Measurements from ENCODE around the gene PRR23B. TPM values are rescaled to one million over a fixed set of nuclear protein-coding genes. Genes with fewer than 3 reads are reported as not detected.

Gene PRR23B
- total RNA-seq, 4 donors from 2014 or later, result not detected

DNA sequence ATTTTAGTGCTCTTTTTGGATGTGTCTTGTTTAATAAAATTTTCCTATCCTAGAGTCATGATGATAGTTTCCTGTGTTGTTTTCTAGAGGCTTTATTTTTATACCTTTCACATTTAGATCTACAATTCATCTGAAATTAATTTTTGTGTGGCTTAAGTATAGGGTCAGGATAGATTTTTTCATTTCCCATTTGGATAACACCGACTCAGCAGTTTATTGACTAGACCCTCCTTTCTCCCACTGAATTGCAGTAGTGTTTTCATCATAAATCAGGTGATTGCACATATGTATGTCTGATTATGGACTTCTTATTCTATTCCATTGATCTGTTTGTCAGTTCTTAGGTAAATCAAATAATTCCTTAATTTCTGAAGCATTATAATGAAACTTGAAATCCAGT is 25.0 kb downstream of the PRR23B start:
- intact Hi-C loops (cut with DNase I), result no loop called here
- Histone ChIP-seq H3K4me3 (no peak overlapping the region), H3K27ac (no peak overlapping the region), H3K4me1 (no peaks in the 10 kb centered on the region), H3K36me3 (no peaks in the 10 kb centered on the region), H3K27me3 (peaks cover 0 to 6% (median 0%) of the 10 kb centered on the region in 4 donors), H3K9me3 (no peaks in the 10 kb centered on the region)
- TF ChIP-seq, protein P1, sequence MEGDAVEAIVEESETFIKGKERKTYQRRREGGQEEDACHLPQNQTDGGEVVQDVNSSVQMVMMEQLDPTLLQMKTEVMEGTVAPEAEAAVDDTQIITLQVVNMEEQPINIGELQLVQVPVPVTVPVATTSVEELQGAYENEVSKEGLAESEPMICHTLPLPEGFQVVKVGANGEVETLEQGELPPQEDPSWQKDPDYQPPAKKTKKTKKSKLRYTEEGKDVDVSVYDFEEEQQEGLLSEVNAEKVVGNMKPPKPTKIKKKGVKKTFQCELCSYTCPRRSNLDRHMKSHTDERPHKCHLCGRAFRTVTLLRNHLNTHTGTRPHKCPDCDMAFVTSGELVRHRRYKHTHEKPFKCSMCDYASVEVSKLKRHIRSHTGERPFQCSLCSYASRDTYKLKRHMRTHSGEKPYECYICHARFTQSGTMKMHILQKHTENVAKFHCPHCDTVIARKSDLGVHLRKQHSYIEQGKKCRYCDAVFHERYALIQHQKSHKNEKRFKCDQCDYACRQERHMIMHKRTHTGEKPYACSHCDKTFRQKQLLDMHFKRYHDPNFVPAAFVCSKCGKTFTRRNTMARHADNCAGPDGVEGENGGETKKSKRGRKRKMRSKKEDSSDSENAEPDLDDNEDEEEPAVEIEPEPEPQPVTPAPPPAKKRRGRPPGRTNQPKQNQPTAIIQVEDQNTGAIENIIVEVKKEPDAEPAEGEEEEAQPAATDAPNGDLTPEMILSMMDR (IDR thresholded peaks at IDR 0.05), result no peak
- TF ChIP-seq POLR2A (IDR thresholded peaks at IDR 0.05), result no peak
- 78 to 83% methylated on average over 1 of the region's 1 CpG for WGBS, 2 donors
- no peak for DNase-seq

DNA sequence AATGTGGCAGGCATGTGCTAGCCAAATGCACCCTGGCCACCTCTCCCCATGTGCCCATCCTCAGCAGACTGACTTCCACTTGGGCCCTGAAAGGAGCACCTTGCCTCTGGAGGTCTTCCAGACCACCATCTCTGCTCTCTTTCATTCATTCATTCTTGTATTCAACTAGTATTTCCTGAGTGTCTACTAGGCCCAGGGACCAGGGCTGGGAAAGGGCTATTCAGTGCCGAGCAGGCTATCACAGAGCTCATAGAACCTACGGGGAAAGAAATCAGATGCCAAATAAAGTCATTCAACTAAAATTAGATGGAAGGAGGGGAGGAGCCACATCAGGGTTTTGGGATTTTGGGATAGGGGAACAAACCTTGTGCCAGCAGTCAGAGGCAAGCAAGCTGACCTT is 33.5 kb downstream of the PRR23B start:
- Histone ChIP-seq H3K4me3 (no peak overlapping the region), H3K27me3 (no peaks in the 10 kb centered on the region)

DNA sequence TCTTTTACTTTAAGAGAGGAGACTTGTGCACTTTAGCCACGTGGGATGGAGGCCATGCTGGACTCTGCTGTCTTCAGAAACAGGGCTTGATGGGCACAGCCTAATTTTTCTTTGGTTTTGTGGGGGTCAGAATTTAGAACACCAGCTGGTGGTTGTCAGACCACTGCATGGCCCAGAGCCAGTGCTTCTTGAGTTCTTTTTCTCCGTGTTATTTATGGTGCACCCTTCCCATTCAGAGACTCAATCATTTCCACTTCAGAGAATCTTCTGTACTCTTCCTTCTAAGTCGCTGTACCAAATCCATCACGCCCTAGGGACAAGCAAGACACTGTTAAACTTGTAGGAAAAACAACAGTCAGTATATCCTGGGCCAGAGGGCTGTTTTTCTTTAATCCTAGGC is 34.8 kb downstream of the PRR23B start:
- no peaks in the 10 kb centered on the region for H3K27me3 ChIP-seq
- H3K9me3 ChIP-seq, result no peaks in the 10 kb centered on the region
- 50 to 65% methylated on average over 4 of the region's 4 CpGs for WGBS, 2 donors
- H3K4me3 ChIP-seq, result no peak overlapping the region
- H3K36me3 ChIP-seq, result no peaks in the 10 kb centered on the region
- intact Hi-C loops (cut with DNase I), result no loop called here
- H3K4me1 ChIP-seq, result no peaks in the 10 kb centered on the region
- H3K27ac ChIP-seq, result no peak overlapping the region
- TF ChIP-seq, protein P1 (IDR thresholded peaks at IDR 0.05), result no peak
- TF ChIP-seq POLR2A (IDR thresholded peaks at IDR 0.05), result no peak
- no peak for DNase-seq

More for the DNA sequence above, 33.5 kb downstream of the PRR23B start:
- Histone ChIP-seq H3K27ac (no peak overlapping the region), H3K36me3 (no peaks in the 10 kb centered on the region), H3K9me3 (no peaks in the 10 kb centered on the region), H3K4me1 (no peaks in the 10 kb centered on the region)
- DNase-seq, result no peak
- intact Hi-C loops (cut with DNase I), result no loop called here
- WGBS, 2 donors, result 83 to 90% methylated on average over 2 of the region's 2 CpGs
- no peak for TF ChIP-seq POLR2A (IDR thresholded peaks at IDR 0.05)
- TF ChIP-seq, protein P1 (IDR thresholded peaks at IDR 0.05), result no peak

DNA sequence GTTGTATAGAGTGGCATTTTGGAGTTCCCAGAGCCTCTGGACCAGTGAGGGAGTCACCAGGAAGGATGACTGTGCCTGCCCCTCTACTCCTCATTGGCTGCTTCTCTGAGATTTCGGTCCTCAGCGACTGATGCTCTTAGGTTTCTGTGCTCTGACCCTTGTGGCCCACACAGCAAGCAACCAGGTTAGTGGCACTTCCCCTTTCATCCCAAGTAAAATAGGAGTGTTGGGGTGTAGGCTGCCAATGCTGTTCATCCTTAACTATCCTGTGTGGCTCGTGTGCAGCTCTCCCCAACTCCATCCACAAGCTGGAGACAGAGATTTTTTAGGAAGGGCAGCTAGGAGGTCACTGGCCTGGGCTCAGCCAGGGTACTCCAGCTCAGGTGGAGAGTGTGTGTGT is 35.9 kb downstream of the PRR23B start:
- Histone ChIP-seq H3K36me3 (no peaks in the 10 kb centered on the region), H3K9me3 (no peaks in the 10 kb centered on the region), H3K27ac (no peak overlapping the region), H3K27me3 (no peaks in the 10 kb centered on the region), H3K4me1 (no peaks in the 10 kb centered on the region), H3K4me3 (no peak overlapping the region)
- TF ChIP-seq, protein P1 (IDR thresholded peaks at IDR 0.05), result no peak
- TF ChIP-seq POLR2A (IDR thresholded peaks at IDR 0.05), result no peak
- intact Hi-C loops (cut with DNase I), result no loop called here
- DNase-seq, result no peak
- 33% methylated on average over 3 of the region's 3 CpGs; no CpG with 5 or more reads in 1 of the 2 donors for WGBS, 2 donors

DNA sequence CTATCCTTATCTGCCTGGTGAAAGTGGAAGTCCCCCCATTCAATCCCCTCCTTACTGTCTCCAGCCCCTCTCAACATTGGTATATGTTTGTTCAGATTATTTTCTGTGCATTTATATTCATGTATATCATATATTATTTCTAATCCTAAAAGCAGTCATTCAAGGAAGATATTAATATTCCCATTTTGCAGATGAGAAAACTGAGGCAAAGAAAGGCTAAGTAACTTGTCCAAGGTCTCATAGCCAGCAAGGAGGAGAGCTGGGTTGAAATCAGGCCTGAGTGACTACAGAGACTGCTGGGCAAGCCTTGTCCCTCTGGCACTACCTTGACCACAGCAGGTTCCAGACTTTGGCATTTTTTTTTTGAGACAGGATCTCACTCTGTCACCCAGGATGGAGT is 44.7 kb downstream of the PRR23B start:
- intact Hi-C loops (cut with DNase I), result no loop called here
- H3K36me3 ChIP-seq, result no peaks in the 10 kb centered on the region
- H3K4me1 ChIP-seq, result no peaks in the 10 kb centered on the region
- no peaks in the 10 kb centered on the region for H3K9me3 ChIP-seq
- no peak overlapping the region for H3K4me3 ChIP-seq
- DNase-seq, result no peak
- TF ChIP-seq POLR2A (IDR thresholded peaks at IDR 0.05), result no peak
- TF ChIP-seq, protein P1 (IDR thresholded peaks at IDR 0.05), result no peak
- no peak overlapping the region for H3K27ac ChIP-seq
- peaks cover 0 to 12% (median 0%) of the 10 kb centered on the region in 4 donors for H3K27me3 ChIP-seq
